HepG2 (cell line): Measurements from ENCODE around the gene GJA5. TPM values are rescaled to one million over a fixed set of nuclear protein-coding genes. Genes with fewer than 3 reads are reported as not detected.
A peak's percentile ranks its signal among the peaks of the same experiment; 100 is the strongest.

Experiments used
- ATF3 ChIP-seq: sonication (generic); formaldehyde crosslinking; IDR thresholded peaks from 2 replicates; pipeline ENCODE4 v1.4.0; 2020; ENCODE audit warnings: missing genetic modification reagents
- ATM ChIP-seq: fragments of 450-650 bp; IDR thresholded peaks from 2 replicates; pipeline ENCODE4 v1.7.1; 2017; ENCODE audit warnings: mild to moderate bottlenecking, borderline replicate concordance
- ATRX ChIP-seq: sonication (generic); formaldehyde crosslinking; IDR thresholded peaks from 2 replicates; pipeline ENCODE4 v1.4.0; 2020; ENCODE audit warnings: missing genetic modification reagents, borderline replicate concordance
- BRF2 ChIP-seq: sonication (generic); formaldehyde crosslinking; IDR thresholded peaks from 2 replicates; pipeline ENCODE4 v1.8.1; 2022; ENCODE audit warnings: mild to moderate bottlenecking, missing genetic modification reagents
- ELF1 ChIP-seq: sonication (generic); formaldehyde crosslinking; IDR thresholded peaks from 2 replicates; pipeline ENCODE4 v1.4.0; 2020; ENCODE audit warnings: missing genetic modification reagents
- FOXK1 ChIP-seq: sonication (generic); formaldehyde crosslinking; IDR thresholded peaks from 2 replicates; pipeline ENCODE4 v1.4.0; 2020; ENCODE audit warnings: low read depth, missing genetic modification reagents, borderline replicate concordance
- KLF11 ChIP-seq: IDR thresholded peaks from 2 replicates; pipeline ENCODE4 v1.6.1; 2016; ENCODE audit warnings: missing compliant biosample characterization
- MNT ChIP-seq: fragments of 450-650 bp; IDR thresholded peaks from 2 replicates; pipeline ENCODE4 v1.6.1; 2016
- MTA1 ChIP-seq: sonication (generic); formaldehyde crosslinking; IDR thresholded peaks from 2 replicates; pipeline ENCODE4 v1.4.0; 2020; ENCODE audit warnings: missing genetic modification reagents, mild to moderate bottlenecking, borderline replicate concordance
- NFATC3 ChIP-seq: sonication (generic); formaldehyde crosslinking; IDR thresholded peaks from 2 replicates; pipeline ENCODE4 v1.5.1; 2020; ENCODE audit warnings: mild to moderate bottlenecking, missing genetic modification reagents
- NR2F1 ChIP-seq, 2 experiments: fragments of 450-650 bp in 1 of 2; formaldehyde crosslinking in 1 of 2; IDR thresholded peaks; 2 replicates each; pipeline versions ENCODE4 v1.5.0 to v1.6.1; 2016 to 2020; ENCODE audit warnings: mild to moderate bottlenecking in 1 of 2, missing compliant biosample characterization in 1 of 2, missing genetic modification reagents in 1 of 2, moderate library complexity in 1 of 2
- NRL ChIP-seq: sonication (generic); formaldehyde crosslinking; IDR thresholded peaks from 2 replicates; pipeline ENCODE4 v1.5.0; 2020; ENCODE audit warnings: missing genetic modification reagents, mild to moderate bottlenecking, moderate library complexity, borderline replicate concordance
- PREB ChIP-seq: sonication (generic); formaldehyde crosslinking; IDR thresholded peaks from 2 replicates; pipeline ENCODE4 v1.4.0; 2020; ENCODE audit warnings: missing genetic modification reagents
- RERE ChIP-seq: IDR thresholded peaks from 2 replicates; pipeline ENCODE4 v1.6.1; 2016; ENCODE audit warnings: low read depth, missing genetic modification reagents, missing compliant biosample characterization
- RFX3 ChIP-seq: IDR thresholded peaks from 2 replicates; pipeline ENCODE4 v1.6.1; 2016; ENCODE audit warnings: missing biosample characterization, missing genetic modification reagents
- SALL1 ChIP-seq: sonication (generic); formaldehyde crosslinking; IDR thresholded peaks from 2 replicates; pipeline ENCODE4 v1.8.0; 2022; ENCODE audit warnings: mild to moderate bottlenecking, missing genetic modification reagents
- TSC22D2 ChIP-seq: sonication (generic); formaldehyde crosslinking; IDR thresholded peaks from 2 replicates; pipeline ENCODE4 v1.5.1; 2020; ENCODE audit warnings: missing genetic modification reagents, mild to moderate bottlenecking, borderline replicate concordance
- ZNF10 ChIP-seq: sonication (generic); formaldehyde crosslinking; IDR thresholded peaks from 2 replicates; pipeline ENCODE4 v1.4.0; 2020; ENCODE audit warnings: mild to moderate bottlenecking, low read depth, missing genetic modification reagents, borderline replicate concordance
- ZNF660 ChIP-seq: sonication (generic); formaldehyde crosslinking; IDR thresholded peaks from 2 replicates; pipeline ENCODE4 v1.5.1; 2020; ENCODE audit warnings: mild to moderate bottlenecking, low read depth, missing genetic modification reagents, borderline replicate concordance
- ZNF776 ChIP-seq: sonication (generic); formaldehyde crosslinking; IDR thresholded peaks from 2 replicates; pipeline ENCODE4 v1.4.0; 2020; ENCODE audit warnings: mild to moderate bottlenecking, missing genetic modification reagents
- polyA plus RNA-seq, 8 experiments: library from polyadenylated mRNA; depleted of rRNA in 3 of 8; stranded (reverse) in 7 of 8; unstranded in 1 of 8; fragments of >200 nt; fragmentation: Illumina TruSeq in 4 of 8; extraction: Trizol in 4 of 8; gene quantifications; 2 replicates each; pipeline versions ENCODE4 v1.2.1 to v1.2.3, GENCODE V29; 2011 to 2016; ENCODE audit warnings: low read depth in 4 of 8, missing spikeins in 1 of 8, mixed read lengths in 1 of 8; ENCODE audit not compliant: insufficient read depth in 1 of 8
- total RNA-seq, 5 experiments: library from RNA; depleted of rRNA; stranded (reverse); fragments of >200 nt; fragmentation: Illumina TruSeq; extraction: Trizol; gene quantifications; 2 replicates each; pipeline ENCODE4 v1.2.3, GENCODE V29; 2016; ENCODE audit warnings: low read depth in 1 of 5

Gene GJA5
- total and polyA plus RNA-seq, 2 of the 13 experiments (the other 11 are each of a cell fraction or from before 2014, with no cell fraction given), result not detected

GRCh38 chr1:147717051-147717705 lies 43.2 kb downstream of the GJA5 start (continued):
- no peak for TF ChIP-seq ATRX (CRISPR knock-in tag)
- no peak for TF ChIP-seq ZNF660
- no peak for TF ChIP-seq TSC22D2 (CRISPR knock-in tag)
- TF ChIP-seq NFATC3, result no peak
- TF ChIP-seq ZNF10 (CRISPR knock-in tag), result no peak
- TF ChIP-seq FOXK1 (CRISPR knock-in tag), result peak; percentile 27; the same call in 1 of the 2 replicates
- peak; percentile 35; the same call in 1 of the 2 replicates for TF ChIP-seq SALL1 (CRISPR knock-in tag)
- no peak for TF ChIP-seq KLF11 (CRISPR knock-in tag)
- TF ChIP-seq ELF1, result 0 out of 2 replicates have a peak, but pooled peaks have one; percentile 29
- no peak for TF ChIP-seq NR2F1 (CRISPR knock-in tag; IDR thresholded peaks at IDR 0.05)
- no peak for TF ChIP-seq RFX3 (CRISPR knock-in tag)
- TF ChIP-seq ATM, result no peak
- peak; percentile 59; the same call in 1 of the 2 replicates for TF ChIP-seq ATF3 (CRISPR knock-in tag)
- TF ChIP-seq MNT, result no peak
- TF ChIP-seq MTA1 (CRISPR knock-in tag), result no peak
- no peak for TF ChIP-seq PREB
- no peak for TF ChIP-seq BRF2 (CRISPR knock-in tag)
- TF ChIP-seq NRL, result no peak
- no peak for TF ChIP-seq RERE
- TF ChIP-seq ZNF776 (CRISPR knock-in tag), result no peak
